Endodermal cell (in vitro differentiated cells): ENCODE measurements around the gene ORAI3. TPM values are rescaled to one million over a fixed set of nuclear protein-coding genes. Genes with fewer than 3 reads are reported as not detected.
A peak's percentile ranks its signal among the peaks of the same experiment; 100 is the strongest.

Experiments
- DNase-seq: peaks from one replicate; pipeline ENCODE4 v3.0.0-alpha.2; 2017
- H3K27ac ChIP-seq: 2 replicates; pipeline ENCODE4 v1.5.1; 2013; ENCODE audit warnings: mild to moderate bottlenecking, low read depth, low read length, moderate library complexity
- H3K27me3 ChIP-seq: 2 replicates; pipeline ENCODE4 v1.6.1; 2013; ENCODE audit warnings: mild to moderate bottlenecking, low read length, moderate library complexity; ENCODE audit not compliant: insufficient read depth, control insufficient read depth, poor library complexity, severe bottlenecking
- H3K36me3 ChIP-seq: 2 replicates; pipeline ENCODE4 v1.7.0; 2013; ENCODE audit warnings: mild to moderate bottlenecking, low read length, moderate library complexity; ENCODE audit not compliant: control insufficient read depth, insufficient read depth
- H3K4me1 ChIP-seq: one replicate; pipeline ENCODE4 v1.7.0; 2013; ENCODE audit warnings: low read length; ENCODE audit not compliant: control insufficient read depth, insufficient read depth
- H3K4me3 ChIP-seq: 2 replicates; pipeline ENCODE4 v1.5.1; 2013; ENCODE audit warnings: mild to moderate bottlenecking, low read length, moderate library complexity
- H3K9ac ChIP-seq: 2 replicates; pipeline ENCODE4 v1.6.1; 2013; ENCODE audit warnings: mild to moderate bottlenecking, low read length, moderate library complexity; ENCODE audit not compliant: poor library complexity, severe bottlenecking; ENCODE audit errors: extremely low read depth
- H3K9me3 ChIP-seq: 2 replicates; pipeline ENCODE4 v1.6.1; 2013; ENCODE audit warnings: mild to moderate bottlenecking, low read length, moderate library complexity; ENCODE audit not compliant: control insufficient read depth
- H3K27ac Mint-ChIP-seq: 2 replicates; pipeline ENCODE4 v1.8.0; 2020; ENCODE audit warnings: mixed read lengths
- H3K27me3 Mint-ChIP-seq: 2 replicates; pipeline ENCODE4 v1.8.0; 2021; ENCODE audit warnings: mild to moderate bottlenecking, mixed read lengths; ENCODE audit not compliant: insufficient read depth
- H3K36me3 Mint-ChIP-seq: 2 replicates; pipeline ENCODE4 v1.8.0; 2020; ENCODE audit warnings: low read depth, mixed read lengths
- H3K4me1 Mint-ChIP-seq: 2 replicates; pipeline ENCODE4 v1.8.0; 2020; ENCODE audit warnings: mixed read lengths
- H3K4me3 Mint-ChIP-seq: 2 replicates; pipeline ENCODE4 v1.8.0; 2020; ENCODE audit warnings: mild to moderate bottlenecking, moderate library complexity, mixed read lengths
- H3K9me3 Mint-ChIP-seq: 2 replicates; pipeline ENCODE4 v1.8.0; 2020; ENCODE audit warnings: mild to moderate bottlenecking, mixed read lengths
- CTCF ChIP-seq: fragments of 200-600 bp; sonication (generic); conservative IDR thresholded peaks from 2 replicates; pipeline ENCODE4 v1.5.0; 2021; ENCODE audit warnings: antibody characterized with exemption, mild to moderate bottlenecking
- WGBS, 2 experiments: methylation state at CpG; one replicate each; pipeline versions ENCODE4 v1.1.5 to v1.1.7; 2013; ENCODE audit warnings: missing lambda C conversion rate in 2 of 2, mixed read lengths in 1 of 2; ENCODE audit not compliant: insufficient coverage in 1 of 2, insufficient read length in 1 of 2; 5-methylcytosine and 5-hydroxymethylcytosine counted together
- total RNA-seq, 2 donors: library from RNA; stranded (reverse); fragmentation: NEBNext Ultra II Directional in 1 of 2; extraction: Animal tissue kit (Norgen Biotek cat#: 25700) in 1 of 2; gene quantifications; 2 replicates in 1 of 2; 3 replicates in 1 of 2; pipeline ENCODE4 v1.2.1, GENCODE V29; 2021

ORAI3 gene
- total RNA-seq, 2 donors from 2014 or later, result 16.9 to 17.7 TPM

- TF ChIP-seq CTCF, result no peak
- H3K9me3 ChIP-seq, result no peaks in the 10 kb centered on the region
- H3K9me3 Mint-ChIP-seq, result no peaks in the 10 kb centered on the region
- DNase-seq, result no peak
- H3K4me1 Mint-ChIP-seq, result peaks cover 2% of the 10 kb centered on the region
- peaks cover 3% of the 10 kb centered on the region for H3K4me1 ChIP-seq
- no peaks in the 10 kb centered on the region for H3K27me3 ChIP-seq
- H3K4me3 Mint-ChIP-seq, result no peak overlapping the region
- no peak overlapping the region for H3K4me3 ChIP-seq
- no peaks in the 10 kb centered on the region for H3K36me3 Mint-ChIP-seq
- no peaks in the 10 kb centered on the region for H3K36me3 ChIP-seq
- no peak overlapping the region for H3K9ac ChIP-seq
- 80 to 95% methylated on average over 1 of the region's 1 CpG for WGBS, 2 experiments
- no peak overlapping the region for H3K27ac Mint-ChIP-seq
- no peaks in the 10 kb centered on the region for H3K27me3 Mint-ChIP-seq
- H3K27ac ChIP-seq, result no peak overlapping the region
Observed at GRCh38 chr16:30918614-30919013, 30.3 kb upstream of the ORAI3 start.

GRCh38 chr16:30920891-30921290, 28.0 kb upstream of the ORAI3 start:
- Histone ChIP-seq H3K4me3 (no peak overlapping the region), H3K27me3 (no peaks in the 10 kb centered on the region), H3K9ac (no peak overlapping the region), H3K9me3 (no peaks in the 10 kb centered on the region), H3K4me1 (peaks cover 3% of the 10 kb centered on the region), H3K36me3 (no peaks in the 10 kb centered on the region), H3K27ac (no peak overlapping the region)
- no peak for TF ChIP-seq CTCF
- Mint-ChIP-seq H3K27me3 (no peaks in the 10 kb centered on the region), H3K27ac (peak overlapping the region; percentile 35), H3K36me3 (peaks cover under 1% of the 10 kb centered on the region), H3K9me3 (no peaks in the 10 kb centered on the region), H3K4me3 (no peak overlapping the region), H3K4me1 (peaks cover 9% of the 10 kb centered on the region)
- no peak for DNase-seq
- 93% methylated on average over 2 of the region's 2 CpGs; no CpG with 5 or more reads in 1 of the 2 experiments for WGBS, 2 experiments

GRCh38 chr16:30921459-30921747, 27.5 kb upstream of the ORAI3 start:
- Mint-ChIP-seq H3K27me3 (no peaks in the 10 kb centered on the region), H3K4me3 (peak overlapping the region; percentile 92), H3K4me1 (peaks cover 14% of the 10 kb centered on the region), H3K9me3 (no peaks in the 10 kb centered on the region), H3K27ac (no peak overlapping the region), H3K36me3 (peaks cover 6% of the 10 kb centered on the region)
- Histone ChIP-seq H3K27me3 (no peaks in the 10 kb centered on the region), H3K9ac (no peak overlapping the region), H3K9me3 (no peaks in the 10 kb centered on the region), H3K4me1 (no peaks in the 10 kb centered on the region), H3K36me3 (peaks cover 4% of the 10 kb centered on the region), H3K4me3 (peak overlapping the region; percentile 93), H3K27ac (no peak overlapping the region)
- no peak for TF ChIP-seq CTCF
- WGBS, 2 experiments, result 21 to 42% methylated on average over 4 to 6 of the region's 6 CpGs
- no peak for DNase-seq
